Bronchial epithelial cell (primary cell): ENCODE measurements around the gene DCDC2. TPM values are rescaled to one million over a fixed set of nuclear protein-coding genes. Genes with fewer than 3 reads are reported as not detected.
"Not testable (repeated sequence)": the region's sequence is repeated elsewhere in the genome, so short reads cannot be mapped to it uniquely, and the experiment has no call there.

Experiments
- DNase-seq: peaks from one replicate; pipeline ENCODE4 v3.0.0-alpha.2; 2010; ENCODE audit warnings: low read depth
- FAIRE-seq: peaks from 2 replicates; lab custom pipeline; 2011; peaks lifted over from hg19 to GRCh38; lab: Jason Lieb, UNC
- H3K27me3 ChIP-seq: 2 replicates; pipeline ENCODE4 v1.5.1; 2011; ENCODE audit warnings: low read length; ENCODE audit not compliant: control insufficient read depth, insufficient read depth
- H3K36me3 ChIP-seq: 2 replicates; pipeline ENCODE4 v1.5.1; 2011; ENCODE audit warnings: low read length; ENCODE audit not compliant: control insufficient read depth, insufficient read depth
- H3K4me3 ChIP-seq: 2 replicates; pipeline ENCODE4 v1.5.1; 2011; ENCODE audit warnings: mild to moderate bottlenecking, low read depth, low read length, control low read depth
- total RNA-seq: library from RNA; depleted of rRNA; stranded (reverse); fragments of >200 nt; gene quantifications from 2 replicates; pipeline ENCODE4 v1.2.1, GENCODE V29; 2014
- TF ChIP-seq, protein P1 (sequence below): IDR thresholded peaks from 2 replicates; pipeline ENCODE4 v1.5.1; 2011; ENCODE audit warnings: mild to moderate bottlenecking, moderate library complexity, low read length, control low read depth, inconsistent platforms; ENCODE audit not compliant: insufficient read depth, severe bottlenecking

Gene DCDC2
- total RNA-seq, 1 donor from 2014 or later: under 0.01 TPM

DNA sequence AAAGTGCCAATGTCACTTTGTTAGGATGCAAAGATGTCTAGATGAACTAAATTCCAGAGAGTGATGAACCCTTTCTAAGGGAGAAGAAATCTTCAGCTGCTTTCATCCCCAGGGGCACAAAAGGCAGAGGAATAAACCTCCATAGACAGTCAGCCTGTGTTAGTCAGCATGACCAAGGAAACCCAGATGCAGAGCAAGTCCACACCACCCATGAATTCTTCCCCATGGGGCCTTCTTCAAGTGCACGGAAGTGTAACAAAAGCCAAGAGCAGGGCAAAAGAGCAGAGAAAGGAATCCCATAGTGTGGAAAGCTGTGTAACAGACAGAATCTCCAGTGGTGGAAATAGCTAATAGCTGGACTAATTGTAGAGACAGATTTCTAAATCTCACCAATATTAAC, 50.0 kb downstream of the DCDC2 start:
- Histone ChIP-seq H3K27me3 (no peaks in the 10 kb centered on the region), H3K36me3 (no peaks in the 10 kb centered on the region), H3K4me3 (no peak overlapping the region)
- no peak for FAIRE-seq
- DNase-seq: no peak
- TF ChIP-seq, protein P1, sequence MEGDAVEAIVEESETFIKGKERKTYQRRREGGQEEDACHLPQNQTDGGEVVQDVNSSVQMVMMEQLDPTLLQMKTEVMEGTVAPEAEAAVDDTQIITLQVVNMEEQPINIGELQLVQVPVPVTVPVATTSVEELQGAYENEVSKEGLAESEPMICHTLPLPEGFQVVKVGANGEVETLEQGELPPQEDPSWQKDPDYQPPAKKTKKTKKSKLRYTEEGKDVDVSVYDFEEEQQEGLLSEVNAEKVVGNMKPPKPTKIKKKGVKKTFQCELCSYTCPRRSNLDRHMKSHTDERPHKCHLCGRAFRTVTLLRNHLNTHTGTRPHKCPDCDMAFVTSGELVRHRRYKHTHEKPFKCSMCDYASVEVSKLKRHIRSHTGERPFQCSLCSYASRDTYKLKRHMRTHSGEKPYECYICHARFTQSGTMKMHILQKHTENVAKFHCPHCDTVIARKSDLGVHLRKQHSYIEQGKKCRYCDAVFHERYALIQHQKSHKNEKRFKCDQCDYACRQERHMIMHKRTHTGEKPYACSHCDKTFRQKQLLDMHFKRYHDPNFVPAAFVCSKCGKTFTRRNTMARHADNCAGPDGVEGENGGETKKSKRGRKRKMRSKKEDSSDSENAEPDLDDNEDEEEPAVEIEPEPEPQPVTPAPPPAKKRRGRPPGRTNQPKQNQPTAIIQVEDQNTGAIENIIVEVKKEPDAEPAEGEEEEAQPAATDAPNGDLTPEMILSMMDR: no peak

DNA sequence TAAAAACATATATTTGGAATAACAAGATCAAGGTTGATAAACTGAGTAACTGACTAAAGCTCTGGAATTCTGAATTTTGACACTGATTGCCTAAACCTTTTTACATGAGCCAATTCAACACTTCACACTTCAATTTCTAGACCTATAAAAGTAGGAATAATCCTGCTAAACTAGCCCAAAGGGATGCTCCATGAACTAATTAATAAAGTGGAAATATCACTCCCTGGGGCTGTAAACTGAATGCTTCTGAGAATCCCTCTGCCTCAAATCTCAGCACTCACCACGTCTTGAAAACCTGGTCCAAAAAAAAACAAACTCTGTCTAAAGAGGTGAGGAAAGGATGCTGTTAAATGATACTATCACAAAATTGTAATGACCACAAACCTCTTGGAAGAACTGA, 50.9 kb downstream of the DCDC2 start:
- no peak for FAIRE-seq
- TF ChIP-seq, protein P1: no peak
- no peaks in the 10 kb centered on the region for H3K36me3 ChIP-seq
- H3K27me3 ChIP-seq: no peaks in the 10 kb centered on the region
- H3K4me3 ChIP-seq: no peak overlapping the region
- no peak for DNase-seq

DNA sequence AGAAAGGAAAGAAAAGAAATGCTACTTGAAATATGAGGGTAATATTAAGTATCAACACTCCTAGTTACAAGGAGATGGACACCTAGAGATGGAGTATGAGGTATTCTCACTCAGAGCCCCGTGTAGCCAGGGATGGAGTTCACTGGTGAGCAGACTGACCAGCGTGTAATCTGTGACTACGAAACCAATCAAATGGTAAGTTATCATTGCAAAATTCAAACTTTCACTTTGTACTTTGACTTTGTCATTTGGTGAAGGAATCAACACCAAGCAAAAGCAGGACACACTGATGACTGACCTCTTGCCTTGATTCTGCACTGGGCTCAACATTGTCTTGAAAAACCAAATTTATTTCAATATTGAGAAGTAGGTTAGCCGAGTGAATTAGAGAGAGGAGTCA, 51.8 kb downstream of the DCDC2 start:
- DNase-seq (no peak), FAIRE-seq (no peak)
- Histone ChIP-seq H3K4me3 (no peak overlapping the region), H3K36me3 (no peaks in the 10 kb centered on the region), H3K27me3 (no peaks in the 10 kb centered on the region)
- TF ChIP-seq, protein P1: no peak

DNA sequence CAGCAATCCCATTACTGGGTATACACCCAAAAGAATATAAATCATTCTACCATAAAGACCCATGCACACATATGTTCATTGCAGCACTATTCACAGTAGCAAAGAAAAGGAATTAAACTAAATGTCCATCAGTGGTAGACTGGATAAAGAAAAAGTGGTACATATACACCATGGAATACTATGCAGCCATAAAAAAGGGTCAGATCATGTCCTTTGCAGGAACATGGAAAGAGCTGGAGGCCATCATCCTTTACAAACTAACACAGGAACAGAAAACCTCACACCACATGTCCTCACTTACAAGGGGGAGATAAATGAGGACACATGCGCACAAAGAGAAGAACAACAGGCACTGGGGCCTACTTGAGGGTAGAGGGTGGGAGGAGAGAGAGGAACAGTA, 60.9 kb downstream of the DCDC2 start:
- Histone ChIP-seq H3K4me3 (no peak overlapping the region), H3K27me3 (no peaks in the 10 kb centered on the region), H3K36me3 (no peaks in the 10 kb centered on the region)
- no peak for DNase-seq
- FAIRE-seq: no peak
- TF ChIP-seq, protein P1: no peak

DNA sequence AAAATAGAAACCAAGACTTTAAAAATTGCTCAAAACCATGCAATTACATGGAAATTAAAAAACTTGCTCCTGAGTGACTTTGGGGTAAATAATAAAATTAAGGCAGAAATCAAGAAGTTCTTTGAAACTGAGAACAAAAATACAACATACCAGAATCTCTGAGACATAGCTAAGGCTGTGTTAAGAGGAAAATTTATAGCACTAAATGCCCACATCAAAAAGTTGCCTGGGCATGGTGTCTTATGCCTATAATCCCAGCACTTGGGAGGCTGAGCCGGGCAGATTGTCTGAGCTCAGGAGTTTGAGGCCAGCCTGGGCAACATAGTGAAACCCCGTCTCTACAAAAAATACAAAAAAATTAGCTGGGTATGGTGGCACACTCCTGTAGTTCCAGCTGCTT, 64.0 kb downstream of the DCDC2 start:
- not testable (repeated sequence) for H3K4me3 ChIP-seq, DNase-seq, FAIRE-seq, H3K27me3 ChIP-seq, H3K36me3 ChIP-seq

DNA sequence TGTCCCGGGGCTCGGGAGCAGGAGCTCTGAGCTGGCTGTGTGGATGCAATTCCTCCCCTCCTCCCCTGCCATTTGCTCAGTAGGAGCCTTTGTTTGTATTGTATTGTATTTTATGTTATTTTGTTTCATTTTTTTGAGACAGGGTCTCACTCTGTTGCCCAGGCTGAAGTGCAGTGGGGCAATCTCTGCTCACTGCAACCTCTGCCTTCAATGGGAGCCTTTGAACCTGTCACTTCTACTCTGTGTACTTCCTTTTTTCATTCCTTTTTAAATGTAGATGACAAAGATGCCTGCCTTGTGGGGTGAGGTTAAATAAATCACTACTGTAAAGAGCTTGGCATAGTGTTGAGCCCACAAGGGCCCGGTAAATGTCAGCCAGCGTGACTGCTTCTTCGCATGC, 70.6 kb downstream of the DCDC2 start:
- no peaks in the 10 kb centered on the region for H3K36me3 ChIP-seq
- no peaks in the 10 kb centered on the region for H3K27me3 ChIP-seq
- no peak overlapping the region for H3K4me3 ChIP-seq
- no peak for DNase-seq
- FAIRE-seq: no peak
- TF ChIP-seq, protein P1: no peak
